GM21526 (cell line): Measurements from ENCODE around the gene KIAA0753.

Experiments
- ATAC-seq: cut with Tn5 transposase; IDR thresholded peaks from one replicate; pipeline ENCODE4 v1.9.1; 2021; ENCODE audit warnings: moderate library complexity; ENCODE audit not compliant: unreplicated experiment, low FRiP score

Gene KIAA0753

DNA sequence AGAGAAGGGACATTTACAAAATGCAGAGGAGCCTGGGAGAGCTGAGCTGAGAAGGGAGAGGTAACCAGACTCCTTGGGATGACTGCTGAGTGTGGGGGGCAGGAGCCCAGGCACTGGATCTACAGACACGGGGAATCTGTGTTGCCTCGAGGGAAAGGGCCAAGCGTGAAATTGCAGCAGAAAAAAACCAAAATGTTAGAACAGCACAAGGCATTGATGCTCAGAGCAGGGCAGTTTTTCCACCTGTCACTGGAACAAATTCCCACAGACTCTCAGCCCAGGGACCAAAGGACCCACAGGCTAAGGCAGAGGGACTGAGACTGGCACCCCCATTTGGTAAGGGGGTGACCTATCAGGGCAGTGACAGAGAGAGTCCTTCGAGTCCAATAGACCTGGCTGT is 86.2 kb downstream of the KIAA0753 start:
- ATAC-seq = no peak

- no peak for ATAC-seq
These were observed 88.5 kb downstream of the KIAA0753 start for GRCh38 chr17:6551869-6552531.

DNA sequence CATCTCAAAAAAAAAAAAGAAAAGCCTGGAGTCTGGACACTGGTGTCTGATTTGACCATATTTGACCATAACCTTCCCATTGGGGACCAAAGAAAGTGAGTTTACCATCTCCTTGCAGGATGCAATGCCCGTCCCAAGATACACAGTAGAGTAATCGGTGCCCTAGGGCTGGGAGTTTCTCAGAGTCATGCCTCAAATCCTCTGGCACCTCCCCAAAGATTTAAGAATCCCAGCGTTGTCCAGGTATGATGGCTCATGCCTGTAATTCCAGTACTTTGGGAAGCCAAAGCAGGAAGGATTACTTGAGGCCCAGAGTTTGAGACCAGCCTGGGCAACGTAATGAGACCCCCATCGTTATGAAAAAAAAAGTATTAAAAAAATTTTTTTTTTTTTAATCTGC is 89.2 kb downstream of the KIAA0753 start:
- no peak for ATAC-seq

GRCh38 chr17:6549384-6550036 is 91.0 kb downstream of the KIAA0753 start:
- no peak for ATAC-seq

GRCh38 chr17:6548578-6549330 is 91.8 kb downstream of the KIAA0753 start:
- ATAC-seq = no peak

DNA sequence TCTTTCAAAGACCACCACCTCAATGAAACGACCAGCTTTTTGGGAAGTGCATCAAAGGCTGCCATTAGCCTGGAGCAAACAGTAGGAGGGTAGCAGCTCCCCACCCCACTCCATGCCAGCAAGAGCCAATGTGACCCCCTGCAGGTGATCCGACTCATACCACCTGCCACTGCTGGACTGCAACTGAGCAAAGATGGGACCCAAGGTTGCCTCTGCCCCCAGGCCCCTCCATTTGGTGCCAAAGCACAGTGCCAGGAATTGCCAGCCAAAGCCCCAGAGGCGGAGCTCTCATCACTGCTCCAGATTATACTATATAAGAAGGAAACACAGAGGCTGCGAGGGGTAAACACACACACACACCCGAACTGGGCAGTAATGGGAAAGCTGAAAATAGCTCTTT is 92.5 kb downstream of the KIAA0753 start:
- no peak for ATAC-seq

- no peak for ATAC-seq
These were observed 93.2 kb downstream of the KIAA0753 start for GRCh38 chr17:6547336-6547735.

- ATAC-seq = no peak
These were observed 94.3 kb downstream of the KIAA0753 start for GRCh38 chr17:6546069-6546718.

DNA sequence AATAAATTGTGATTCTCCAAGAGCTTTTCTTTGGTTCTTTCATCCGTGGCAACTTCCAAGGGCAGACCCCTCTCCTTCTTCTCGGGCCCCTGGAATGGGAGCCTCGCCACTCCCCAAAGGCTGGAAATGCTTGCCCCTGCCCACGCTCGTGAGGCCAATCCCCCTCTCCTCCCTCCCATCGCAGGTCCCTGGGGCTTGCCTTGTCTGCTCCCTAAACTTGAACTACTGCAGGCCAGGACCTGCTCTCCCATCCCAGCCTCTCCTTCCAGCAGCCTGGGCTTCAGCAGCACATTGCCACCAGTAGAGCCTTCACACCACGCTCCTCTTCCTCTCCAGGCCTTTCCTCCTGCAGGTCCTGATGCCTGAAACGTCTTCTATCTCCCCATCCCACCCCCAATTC is 95.2 kb downstream of the KIAA0753 start:
- no peak for ATAC-seq

- ATAC-seq = no peak
These were observed 96.5 kb downstream of the KIAA0753 start for GRCh38 chr17:6544011-6544370.

DNA sequence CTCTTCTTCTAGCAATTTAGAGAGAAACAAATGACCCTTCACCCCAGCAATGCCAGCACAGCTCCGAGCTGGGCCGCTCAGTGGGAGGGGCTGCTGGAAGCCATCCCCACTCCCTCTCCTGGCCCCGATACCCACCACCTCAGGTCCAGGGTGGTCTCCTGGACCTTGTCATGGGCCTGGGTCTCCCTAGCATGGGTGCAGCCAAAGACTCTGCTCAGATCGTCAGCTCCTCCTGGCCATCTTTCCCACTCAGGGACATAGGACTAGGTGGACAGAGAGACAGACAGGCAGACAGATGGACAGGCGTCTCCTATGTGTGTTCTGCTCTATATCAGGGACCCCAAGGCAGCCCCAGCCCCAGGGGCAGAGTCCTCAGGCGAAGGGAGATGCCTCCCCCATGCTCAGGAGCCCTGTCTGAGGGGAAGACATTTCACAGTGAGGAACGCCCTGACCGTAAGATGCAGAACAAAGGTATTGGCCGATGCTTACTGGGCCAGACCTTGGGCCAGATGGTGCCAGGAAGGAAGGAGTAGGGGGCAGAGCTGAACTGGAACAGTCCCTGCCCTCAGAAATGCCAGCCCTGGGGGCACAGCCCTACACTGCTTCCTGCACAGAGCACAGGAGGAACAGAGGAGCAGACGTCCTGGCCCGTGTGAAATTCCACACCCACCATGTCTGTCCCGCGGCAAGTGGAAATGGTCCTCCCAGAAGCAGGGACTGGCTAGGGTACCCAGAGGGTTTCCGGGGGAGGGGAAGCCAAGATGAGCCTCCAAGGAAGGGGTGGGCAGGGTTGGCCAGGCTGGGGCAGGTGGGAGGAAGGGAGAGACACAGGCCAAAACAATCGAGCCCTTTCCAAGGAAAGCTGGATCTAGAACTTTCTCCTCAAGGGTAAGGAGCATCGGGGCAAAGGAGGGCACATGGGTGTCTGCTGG is 97.2 kb downstream of the KIAA0753 start:
- no peak for ATAC-seq

GRCh38 chr17:6542577-6542976 is 97.9 kb downstream of the KIAA0753 start:
- ATAC-seq = no peak

DNA sequence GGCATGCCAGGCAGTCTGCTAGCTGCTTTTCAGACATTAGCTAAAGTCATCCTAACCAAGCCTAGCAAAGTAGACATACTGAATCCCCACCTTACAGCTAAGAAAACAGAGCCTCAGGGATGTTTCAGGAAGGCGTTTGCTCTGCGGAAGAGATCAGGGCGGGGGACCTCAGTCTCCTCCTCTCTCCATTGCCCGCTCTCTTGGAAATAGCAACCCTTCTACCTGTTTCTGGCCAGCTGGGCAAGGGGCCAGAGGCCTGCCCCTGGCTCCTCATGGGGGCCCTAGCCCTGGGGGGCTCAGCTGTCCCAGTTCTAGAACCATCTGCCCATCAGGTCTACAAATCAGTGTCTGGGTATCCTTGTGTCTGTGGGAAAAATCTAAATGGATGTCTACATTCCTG is 98.6 kb downstream of the KIAA0753 start:
- ATAC-seq = no peak

GRCh38 chr17:6539871-6540270 is 100.6 kb downstream of the KIAA0753 start:
- no peak for ATAC-seq

DNA sequence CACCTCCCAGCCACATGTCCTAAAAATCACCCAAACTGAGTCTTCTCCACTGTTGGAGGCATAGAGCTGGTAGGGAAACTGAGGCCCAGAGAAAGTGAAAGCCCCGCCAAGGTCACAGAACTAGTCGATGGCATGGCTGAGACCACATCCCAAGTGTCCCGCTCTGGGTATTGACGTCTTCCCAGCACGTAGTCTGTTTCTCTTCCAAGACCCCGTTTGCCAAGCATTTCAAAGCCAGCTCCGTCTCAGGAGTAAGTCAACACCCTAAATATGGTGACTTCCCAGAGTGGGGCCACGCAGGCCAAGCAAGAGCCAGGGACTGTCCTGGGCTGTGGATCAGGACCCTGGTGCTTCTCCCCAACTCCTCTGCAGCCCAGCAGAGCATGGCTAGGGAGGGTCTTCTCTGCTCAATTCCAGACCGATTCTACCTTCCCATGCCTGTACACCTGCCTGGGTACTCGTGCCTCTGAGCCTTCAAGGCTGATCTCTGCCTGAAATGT is 103.9 kb downstream of the KIAA0753 start:
- ATAC-seq = no peak

- ATAC-seq = no peak
These were observed 104.5 kb downstream of the KIAA0753 start for GRCh38 chr17:6536053-6536452.

DNA sequence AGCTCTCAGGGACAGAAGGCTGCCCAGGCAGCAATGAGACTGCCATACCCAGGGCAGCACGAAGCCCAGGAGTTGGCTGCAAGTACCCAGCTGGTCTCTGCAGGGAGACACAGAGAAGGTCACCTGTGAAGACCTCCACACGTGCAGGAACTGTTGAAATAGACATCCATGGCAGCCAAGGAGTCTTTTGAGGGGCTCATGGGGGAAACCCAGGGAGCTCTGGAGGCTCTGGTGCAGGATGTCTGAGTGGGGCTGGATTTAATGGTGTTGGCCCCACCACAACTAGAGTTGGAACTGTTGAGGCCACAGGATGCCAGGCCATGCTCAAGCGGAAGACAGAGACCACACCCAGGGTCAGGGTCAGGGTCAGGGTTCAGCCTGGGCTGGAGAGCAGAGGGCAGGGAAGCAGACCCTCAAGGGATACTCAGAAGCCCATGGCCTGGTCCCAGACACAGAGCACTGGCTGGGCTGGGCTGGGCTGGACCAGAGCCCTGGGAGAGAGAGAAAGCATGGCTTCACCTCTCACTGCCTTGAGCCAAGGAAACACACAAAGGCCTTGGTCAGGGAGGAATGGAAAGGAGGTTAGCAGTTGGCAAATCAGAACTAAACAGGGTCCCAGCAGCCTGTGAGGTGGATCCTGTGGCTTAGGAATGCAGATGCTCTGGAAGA is 105.5 kb downstream of the KIAA0753 start:
- no peak for ATAC-seq

GRCh38 chr17:6532441-6532885 is 108.0 kb downstream of the KIAA0753 start:
- no peak for ATAC-seq

- no peak for ATAC-seq
These were observed 108.9 kb downstream of the KIAA0753 start for GRCh38 chr17:6531575-6531974.
